HG03025 (cell line): ENCODE data around the gene DHRSX.
"Not testable (repeated sequence)": the region's sequence is repeated elsewhere in the genome, so short reads cannot be mapped to it uniquely, and the experiment has no call there.

Experiments
- ATAC-seq: cut with Tn5 transposase; IDR thresholded peaks from one replicate; pipeline ENCODE4 v1.9.1; 2021; ENCODE audit warnings: mild to moderate bottlenecking, moderate library complexity; ENCODE audit not compliant: unreplicated experiment, low FRiP score

The DHRSX gene

DNA sequence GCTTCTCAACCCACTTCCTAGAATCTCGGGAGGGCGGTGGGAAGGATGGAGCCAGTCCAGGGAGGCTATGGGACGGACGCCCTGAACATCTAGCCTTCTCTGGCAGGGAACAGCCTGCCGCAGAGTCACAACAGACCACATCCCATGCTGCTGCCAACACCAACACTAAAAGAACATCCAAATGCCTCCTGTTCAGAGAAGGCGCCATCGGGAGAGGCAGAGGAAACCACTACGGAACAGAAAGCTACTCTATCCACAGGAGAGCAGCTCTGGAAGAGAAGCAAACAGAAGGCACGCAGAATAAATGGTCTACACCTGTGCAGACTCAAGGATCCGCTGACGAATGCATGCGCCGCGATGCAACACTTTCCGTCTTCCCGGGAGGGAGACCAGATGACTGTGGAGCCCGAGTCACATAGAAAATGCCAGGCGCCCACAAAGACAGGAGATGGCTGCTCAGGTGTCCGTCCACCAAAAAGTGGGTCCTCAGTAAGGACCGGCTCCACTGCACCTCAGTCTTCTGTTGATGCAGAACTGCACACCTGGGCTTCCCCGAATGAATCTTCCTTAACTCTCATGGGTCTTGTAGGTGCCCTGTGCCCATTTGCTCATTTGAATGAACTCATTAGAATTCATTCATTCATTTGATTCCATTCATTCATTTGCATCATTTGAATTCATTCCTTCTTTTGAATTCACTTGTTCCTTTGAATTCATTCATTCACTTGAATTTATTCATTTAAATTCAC is 217.5 kb downstream of the DHRSX start:
- ATAC-seq: no peak

DNA sequence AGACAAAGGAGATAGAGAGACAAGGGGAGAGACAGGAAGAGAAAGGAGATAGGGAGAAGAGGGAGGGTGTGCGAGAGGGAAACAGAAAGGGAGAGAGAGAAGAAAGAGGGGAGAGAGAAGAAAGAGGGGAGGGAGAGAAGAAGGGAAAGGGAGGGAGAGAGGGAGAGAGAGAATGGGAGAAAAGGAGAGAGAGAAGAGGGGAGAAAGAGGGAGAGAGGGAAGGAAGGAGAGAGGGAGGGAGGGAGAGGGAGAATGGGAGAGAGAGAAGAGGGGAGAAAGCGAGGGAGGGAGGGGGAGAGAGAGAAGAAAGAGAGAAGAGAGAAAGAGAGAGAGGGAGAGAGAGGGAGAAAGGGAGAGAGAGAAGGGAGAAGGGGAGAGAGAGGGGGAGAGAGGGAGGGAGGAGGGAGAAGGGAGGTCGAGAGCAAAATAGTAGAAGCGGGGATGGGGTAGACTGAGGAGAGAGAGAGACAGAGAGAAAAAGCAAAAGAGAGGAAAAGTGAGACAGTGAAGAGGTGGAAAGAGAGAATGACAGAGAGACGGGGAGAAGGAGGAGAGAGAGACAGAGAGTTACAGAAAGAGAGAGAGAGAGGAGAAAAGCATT is 218.2 kb downstream of the DHRSX start:
- no peak for ATAC-seq

DNA sequence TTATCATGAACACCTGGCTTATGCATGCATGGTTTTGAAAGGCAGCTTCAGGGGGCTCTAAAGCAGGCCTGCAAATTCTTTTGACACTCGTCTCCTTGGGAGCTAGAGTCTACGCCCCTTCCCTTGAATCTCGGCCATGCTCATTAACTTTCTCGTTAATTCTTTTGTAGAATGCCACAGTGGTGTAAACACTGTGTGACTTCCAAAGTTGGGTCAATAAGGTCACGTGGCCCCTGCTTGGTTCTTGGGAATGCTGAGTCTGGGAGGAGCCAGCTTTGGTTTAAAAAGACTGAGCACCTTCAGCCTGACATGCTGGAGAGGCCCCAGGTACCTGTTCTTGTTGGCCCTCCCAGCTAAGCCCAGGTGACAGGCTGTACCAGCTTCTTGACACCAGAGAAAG is 228.4 kb downstream of the DHRSX start:
- no peak for ATAC-seq

DNA sequence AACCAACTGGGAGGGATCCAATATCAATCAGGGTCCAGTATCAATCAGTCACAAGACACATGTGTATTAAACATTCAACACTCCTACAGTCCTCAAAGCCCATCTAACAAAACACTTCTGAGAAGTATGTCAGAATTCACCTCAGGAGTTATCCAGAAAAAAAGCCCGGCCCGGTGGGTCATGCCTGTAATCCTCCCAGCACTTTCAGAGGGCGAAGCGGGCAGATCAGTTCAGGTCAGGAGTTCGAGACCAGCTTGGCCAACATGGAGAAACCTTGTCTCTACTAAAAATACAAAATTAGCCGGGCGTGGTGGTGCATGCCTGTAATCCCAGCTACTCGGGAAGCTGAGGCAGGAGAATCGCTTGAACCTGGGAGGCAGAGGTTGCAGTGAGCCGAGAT is 229.2 kb downstream of the DHRSX start:
- ATAC-seq: not testable (repeated sequence)

DNA sequence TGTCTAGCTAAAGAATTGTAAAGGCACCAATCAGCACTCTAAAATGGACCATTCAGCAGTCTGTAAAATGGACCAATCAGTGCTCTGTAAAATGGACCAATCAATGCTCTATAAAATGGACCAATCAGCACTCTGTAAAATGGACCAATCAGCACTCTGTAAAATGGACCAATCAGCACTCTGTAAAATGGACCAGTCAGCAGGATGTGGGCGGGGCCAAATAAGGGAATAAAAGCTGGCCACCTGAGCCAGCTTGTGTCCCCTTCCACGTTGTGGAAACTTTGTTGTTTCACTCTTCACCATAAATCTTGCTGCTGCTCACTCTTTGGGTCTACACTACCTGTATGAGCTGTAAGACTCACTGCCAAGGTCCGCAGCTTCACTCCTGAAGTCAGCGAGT is 230.0 kb downstream of the DHRSX start:
- not testable (repeated sequence) for ATAC-seq

DNA sequence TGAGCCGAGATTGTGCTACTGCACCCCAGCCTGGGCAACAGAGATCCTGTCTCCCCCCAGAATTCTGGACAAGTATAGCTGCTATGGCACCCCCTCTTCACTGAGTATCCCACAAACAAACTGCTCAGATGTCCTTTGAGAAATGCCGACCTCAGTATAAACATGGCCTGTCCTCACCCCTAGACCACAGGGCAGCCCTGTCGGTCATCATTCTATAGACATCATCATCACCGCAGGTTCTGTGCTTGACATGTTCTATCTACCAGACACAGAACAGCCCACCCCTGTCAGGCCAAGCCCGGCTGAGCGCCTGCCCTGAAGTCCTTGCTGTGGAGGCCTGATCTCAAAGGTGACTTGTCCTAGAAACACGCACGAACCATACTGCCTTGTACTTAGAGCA is 232.9 kb downstream of the DHRSX start:
- ATAC-seq: no peak

DNA sequence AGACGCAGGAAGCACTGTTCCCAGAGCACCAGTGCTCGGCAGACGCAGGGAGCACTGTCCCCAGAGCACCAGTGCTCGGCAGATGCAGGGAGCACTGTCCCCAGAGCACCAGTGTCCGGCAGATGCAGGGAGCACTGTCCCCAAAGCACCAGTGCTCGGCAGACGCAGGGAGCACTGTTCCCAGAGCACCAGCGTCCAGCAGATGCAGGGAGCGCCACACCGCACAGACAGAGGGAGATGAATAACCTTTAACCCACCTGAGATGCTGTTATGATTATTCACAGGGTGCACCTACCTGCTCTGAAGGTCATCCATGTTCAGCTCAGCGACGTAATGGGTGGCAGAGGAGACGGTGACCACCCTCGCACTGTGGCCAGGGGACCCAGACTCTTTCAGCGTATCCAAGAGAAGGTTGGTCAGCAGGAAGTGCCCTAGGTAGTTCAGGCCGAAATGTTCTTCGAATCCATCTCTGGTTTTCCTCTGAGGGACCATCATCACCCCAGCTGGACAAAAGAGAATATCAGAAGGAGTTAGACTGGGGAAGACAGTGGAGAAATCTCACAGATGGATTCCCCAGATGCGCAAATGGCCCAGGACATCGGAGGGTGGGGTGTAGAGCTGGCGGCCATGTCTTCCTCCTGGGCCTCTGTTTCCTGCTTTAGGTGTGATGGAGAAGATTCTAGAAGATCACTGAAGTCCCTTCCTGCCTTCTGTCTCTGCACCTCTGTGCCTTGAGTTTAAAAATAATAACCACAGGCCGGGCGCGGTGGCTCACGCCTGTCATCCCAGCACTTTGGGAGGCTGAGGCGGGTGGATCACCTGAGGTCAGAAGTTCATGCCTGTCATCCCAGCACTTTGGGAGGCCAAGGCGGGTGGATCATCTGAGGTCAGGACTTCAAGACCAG is 234.1 kb downstream of the DHRSX start:
- ATAC-seq: no peak

DNA sequence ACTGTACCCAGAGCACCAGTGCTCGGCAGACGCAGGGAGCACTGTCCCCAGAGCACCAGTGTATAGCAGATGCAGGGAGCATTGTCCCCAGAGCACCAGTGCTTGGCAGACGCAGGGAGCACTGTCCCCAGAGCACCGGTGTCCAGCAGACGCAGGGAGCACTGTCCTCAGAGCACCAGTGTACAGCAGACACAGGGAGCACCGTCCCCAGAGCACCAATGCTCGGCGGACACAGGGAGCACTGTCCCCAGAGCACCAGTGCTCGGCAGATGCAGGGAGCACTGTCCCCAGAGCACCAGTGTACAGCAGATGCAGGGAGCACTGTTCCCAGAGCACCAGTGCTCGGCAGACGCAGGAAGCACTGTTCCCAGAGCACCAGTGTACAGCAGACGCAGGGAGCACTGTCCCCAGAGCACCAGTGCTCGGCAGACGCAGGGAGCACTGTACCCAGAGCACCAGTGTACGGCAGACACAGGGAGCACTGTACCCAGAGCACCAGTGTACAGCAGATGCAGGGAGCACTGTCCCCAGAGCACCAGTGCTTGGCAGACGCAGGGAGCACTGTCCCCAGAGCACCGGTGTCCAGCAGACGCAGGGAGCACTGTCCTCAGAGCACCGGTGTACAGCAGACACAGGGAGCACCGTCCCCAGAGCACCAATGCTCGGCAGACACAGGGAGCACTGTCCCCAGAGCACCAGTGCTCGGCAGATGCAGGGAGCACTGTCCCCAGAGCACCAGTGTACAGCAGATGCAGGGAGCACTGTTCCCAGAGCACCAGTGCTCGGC is 234.9 kb downstream of the DHRSX start:
- ATAC-seq: not testable (repeated sequence)

DNA sequence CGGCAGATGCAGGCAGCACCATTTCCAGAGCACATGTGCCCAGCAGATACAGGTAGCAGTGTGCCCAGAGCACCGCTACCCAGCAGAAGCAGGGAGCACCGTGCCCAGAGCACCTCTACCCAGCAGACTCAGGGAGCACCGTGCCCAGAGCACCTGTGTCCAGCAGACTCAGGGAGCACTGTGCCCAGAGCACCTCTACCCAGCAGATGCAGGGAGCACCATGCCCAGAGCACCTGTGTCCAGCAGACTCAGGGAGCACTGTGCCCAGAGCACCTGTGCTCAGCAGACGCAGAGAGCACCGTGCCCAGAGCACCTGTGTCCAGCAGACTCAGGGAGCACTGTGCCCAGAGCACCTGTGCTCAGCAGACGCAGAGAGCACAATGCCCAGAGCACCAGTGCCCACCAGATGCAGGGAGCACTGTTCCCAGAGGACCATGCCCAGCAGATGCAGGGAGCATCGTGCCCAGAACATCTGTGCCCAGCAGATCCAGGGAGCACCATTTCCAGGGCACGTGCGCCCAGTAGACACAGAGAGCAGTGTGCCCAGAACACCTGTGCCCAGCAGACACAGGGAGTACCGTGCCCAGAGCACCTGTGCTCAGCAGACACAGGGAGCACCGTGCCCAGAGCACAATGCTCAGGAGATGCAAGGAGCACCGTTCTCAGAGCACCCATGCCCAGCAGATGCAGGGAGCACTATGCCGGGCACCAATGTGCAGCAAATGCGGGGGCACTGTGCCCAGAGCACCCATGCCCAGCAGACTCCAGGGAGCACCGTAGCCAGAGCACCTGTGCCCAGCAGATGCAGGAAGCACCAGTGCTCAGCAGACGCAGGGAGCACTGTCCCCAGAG is 236.4 kb downstream of the DHRSX start:
- ATAC-seq: no peak

DNA sequence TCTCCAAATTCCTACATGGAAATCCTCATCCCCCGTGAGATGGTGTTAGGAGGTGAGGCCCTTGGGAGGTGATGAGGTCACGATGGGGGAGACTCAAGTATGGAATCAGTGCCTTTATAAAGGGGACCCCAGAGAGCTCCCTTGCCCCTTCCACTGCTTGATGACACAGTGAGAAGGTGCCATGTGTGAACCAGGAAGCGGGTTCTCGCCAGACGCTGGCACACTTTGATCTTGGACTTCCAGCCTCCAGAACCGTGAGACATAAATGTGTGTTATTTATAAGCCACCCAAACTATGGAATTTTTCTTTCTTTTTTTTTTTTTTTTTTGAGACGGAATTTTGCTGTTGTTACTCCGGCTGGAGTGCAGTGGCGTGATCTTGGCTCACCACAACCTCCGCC is 237.6 kb downstream of the DHRSX start:
- ATAC-seq: no peak

DNA sequence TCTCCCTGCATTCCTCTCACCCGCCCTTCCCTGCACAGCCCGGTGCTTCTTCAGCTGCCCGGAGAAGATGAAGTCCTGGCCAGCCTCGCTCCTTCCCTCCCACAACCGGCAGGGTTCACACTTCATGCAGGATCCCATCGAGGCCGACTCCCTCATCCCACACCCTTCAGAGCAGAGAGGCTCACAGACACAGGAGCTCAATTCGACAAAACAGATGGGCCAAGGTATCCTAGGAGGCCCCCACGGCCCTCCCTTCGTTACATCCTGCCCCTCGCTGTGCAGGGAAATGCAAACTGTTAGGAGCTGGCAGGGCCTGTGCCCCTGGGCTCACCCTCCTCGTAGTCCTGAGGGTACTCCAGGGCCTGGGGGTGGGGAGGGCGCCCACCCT is 238.1 kb downstream of the DHRSX start:
- no peak for ATAC-seq

DNA sequence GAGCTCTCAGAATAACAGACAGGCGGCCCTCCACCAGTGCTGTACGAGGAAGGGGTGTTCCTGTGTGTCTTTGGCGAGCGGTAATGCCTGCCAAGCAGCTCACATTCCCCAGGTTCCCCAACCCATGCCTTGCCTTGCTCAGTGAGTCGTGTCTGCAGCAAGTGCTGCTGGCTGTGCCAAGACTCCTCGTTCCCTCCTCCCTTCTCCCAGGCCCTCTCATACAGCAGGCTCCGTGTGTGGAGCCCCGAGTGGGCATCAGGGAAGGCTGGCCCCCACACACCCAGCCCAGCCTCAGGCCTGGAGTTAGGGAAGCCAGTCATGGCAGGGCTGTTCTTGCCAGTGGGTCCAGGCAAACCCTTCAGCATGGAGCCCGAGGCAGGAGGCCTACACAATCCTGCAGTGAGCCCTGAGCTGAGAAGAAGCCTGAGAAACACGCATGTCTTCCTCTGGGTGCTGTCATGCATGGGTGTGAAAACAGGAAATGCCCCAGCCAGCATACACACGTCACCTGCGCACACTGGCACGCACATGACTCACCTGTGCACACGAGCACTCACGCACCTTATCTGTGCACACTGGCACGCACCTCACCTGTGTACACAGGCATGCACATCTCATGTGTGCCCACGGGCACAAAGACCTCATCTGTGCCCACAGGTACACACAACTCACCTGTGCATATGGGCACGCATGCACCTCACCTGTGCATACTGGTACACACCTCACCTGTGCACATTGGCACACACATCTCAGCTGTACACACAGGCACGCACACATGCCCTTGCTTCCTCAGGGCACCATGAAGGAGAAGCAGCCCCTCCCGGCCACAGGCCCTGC is 238.7 kb downstream of the DHRSX start:
- ATAC-seq: no peak

DNA sequence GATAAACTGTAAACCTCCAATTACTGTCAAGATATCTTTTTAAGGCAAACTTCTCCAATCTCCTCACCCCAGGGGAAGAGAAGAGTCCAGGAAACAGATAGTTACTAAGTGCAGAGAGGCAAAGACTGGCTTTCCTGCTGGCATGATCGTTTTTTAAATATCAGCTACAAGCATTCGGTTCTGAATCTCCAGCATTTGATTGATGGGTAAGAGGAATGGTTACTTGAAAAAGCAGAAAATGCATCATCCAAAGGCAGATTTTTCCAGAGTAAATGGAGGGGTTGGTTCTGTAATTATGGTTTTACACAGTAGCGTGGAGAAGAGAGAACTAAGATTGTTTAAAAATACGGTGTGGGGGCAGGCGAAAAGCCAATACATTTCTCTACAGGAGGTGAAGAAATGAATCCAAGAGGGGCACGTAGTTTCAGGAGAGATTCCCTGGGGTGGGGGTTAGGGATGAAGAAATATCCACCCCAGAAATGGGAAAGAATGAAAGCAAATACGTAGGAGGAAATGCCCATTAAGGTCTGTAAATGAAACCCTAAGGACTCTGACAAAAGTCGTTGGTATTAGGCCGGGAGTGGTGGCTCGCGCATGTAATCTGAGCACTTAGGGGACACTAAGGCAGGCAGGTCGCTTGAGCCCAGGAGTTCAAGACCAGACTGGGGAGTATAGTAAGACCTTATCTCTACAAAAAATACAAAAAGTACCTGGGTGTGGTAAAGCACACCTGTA is 248.3 kb downstream of the DHRSX start:
- no peak for ATAC-seq

DNA sequence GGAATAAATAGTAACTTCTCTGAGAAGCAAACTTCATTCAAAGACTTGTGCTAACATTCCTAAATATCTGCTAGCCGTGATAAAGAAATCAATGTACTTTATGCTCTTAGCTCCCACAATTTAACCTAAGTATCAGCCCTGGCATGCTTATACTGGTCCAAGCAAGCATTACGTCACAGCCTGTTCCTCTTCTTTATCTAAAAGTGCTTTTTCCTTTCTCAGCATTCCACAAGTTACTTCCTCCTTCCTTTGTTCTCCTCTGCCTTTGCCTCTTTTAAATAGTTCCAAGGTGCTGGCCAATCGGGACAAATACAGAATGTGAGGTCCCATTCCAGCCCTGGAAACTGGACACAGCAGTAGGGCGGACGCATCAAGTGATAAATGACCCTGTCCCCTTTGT is 249.6 kb downstream of the DHRSX start:
- no peak for ATAC-seq

DNA sequence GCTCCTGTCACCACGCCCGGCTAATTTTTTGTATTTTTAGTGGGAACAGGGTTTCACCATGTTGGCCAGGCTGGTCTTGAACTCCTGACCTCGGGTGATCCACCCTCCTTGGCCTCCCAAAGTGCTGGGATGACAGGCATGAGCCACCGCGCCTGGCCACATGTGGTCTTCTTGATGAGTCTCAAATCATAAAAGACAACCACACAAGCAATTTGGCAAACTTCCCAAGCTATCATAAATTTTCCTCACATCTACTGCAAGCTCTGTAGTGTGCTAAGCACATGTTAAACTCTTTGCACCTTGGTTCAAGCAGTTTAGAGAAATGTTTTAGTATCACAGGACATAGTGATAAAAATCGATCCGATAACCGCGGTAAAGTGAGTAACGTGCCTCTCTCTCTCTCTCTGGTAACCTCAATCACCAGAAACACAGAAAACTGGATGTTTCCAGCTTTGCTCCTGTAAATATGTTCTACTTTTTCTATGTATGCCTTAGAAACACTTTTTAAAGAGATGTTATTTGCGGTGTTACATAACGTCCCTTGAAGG is 256.8 kb downstream of the DHRSX start:
- ATAC-seq: no peak

DNA sequence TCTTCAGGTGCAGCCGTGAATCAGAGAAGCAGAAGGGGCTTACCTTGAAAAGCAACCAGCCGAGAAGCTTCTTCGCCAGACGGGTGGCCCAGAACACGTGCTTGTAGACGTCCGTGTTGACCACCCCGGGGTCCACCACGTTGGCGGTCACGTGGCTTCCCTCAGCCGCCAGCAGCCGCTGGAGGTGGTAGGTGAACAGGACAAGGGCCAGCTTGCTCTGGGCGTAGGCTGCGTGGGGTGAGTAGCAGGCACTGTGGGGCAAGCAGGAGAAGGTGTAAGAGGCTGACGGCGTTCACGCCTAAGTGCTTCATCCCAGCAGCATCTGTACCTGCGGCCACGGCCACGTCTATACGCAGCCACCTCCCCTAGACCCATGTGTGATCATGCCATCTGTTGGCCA is 257.8 kb downstream of the DHRSX start:
- ATAC-seq: no peak

DNA sequence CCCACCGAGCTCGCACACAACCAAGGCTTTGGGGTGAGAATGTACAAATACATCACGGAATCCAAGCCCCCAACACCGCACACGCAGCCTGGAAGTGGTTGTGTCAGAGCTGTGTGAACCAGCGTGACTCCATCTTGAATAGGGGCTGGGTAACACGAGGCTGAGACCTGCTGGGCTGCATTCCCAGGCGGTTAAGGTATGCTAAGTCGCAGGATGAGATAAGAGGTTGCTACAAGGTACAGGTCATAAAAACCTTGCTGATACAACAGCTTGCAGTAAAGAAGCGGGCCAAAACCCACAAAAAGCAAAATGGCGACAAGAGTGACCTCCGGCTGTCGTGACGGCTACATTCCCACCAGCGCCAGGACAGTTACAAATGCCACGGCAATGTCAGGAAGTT is 258.4 kb downstream of the DHRSX start:
- no peak for ATAC-seq

DNA sequence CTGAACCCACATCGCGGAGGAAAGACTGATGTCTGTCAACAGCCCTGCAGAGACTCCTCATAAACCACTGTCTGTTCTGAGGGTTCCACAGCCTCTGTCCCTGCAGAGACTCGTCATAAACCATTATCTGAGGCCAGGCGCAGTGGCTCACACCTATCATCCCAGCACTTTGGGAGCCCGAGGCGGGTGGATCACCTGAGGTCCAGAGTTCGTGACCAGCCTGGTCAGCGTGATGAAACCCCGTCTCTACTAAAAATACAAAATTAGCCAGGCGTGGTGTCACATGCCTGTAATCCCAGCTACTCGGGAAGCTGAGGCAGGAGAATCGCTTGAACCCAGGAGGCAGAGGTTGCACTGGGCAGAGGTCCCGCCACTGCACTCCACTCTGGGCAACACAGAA is 259.3 kb downstream of the DHRSX start:
- not testable (repeated sequence) for ATAC-seq
